Cerebellar nuclear complex (tissue), 1 donor: ENCODE data around the gene WFDC8.

Source experiments
- DNase-seq, 2 experiments: peaks; one replicate each; lab custom pipeline; 2025; lab: John Stamatoyannopoulos, UW

The WFDC8 gene

DNA sequence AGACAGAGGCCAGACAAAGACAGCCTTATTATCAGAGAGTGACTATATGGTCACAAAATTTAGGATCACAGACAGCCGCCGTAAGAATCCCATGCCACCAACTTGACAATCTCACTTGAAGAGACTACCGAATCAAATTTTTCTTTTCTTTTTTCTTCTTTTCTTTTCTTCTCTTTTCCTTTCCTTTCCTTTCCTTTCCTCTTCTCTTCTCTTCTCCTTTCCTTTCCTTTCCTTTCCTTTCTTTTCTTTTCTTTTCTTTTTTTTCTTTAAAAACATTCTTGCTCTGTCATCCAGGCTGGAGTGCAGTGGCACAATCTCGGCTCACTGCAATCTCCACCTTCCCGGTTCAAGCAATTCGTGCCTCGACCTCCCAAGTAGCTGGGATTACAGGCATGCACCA, 30.7 kb downstream of the WFDC8 start:
- no peak for DNase-seq

DNA sequence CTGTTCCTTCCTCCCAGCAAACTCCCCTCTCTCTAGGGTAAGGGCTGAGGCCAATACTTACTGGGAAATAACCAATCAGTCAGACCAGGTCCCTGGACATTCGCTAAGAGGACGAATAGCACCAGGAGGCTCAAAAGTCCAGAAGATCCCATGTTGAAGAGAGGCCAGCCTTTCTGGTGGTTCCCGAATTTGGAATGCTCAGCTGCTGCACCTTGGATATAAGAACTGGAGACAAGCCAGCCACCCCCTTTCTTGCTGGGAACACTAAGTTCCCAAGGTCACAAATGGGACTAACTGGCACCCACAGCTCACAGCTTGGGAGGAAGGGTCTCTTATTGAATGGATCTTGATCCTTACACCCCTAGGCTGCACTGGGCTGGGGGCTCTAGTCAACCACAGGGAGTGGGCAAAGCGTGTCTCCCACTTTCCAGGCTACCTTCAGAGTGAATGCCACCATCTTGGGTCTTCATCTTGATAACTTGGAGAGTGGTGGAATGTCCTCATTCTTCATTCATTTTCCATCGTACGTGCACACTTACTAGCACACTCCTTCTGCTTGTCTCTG, 31.8 kb downstream of the WFDC8 start, which contains the start of gene EPPIN:
Gene EPPIN, minus strand, starts transcription at position 196 of the 565 bp plus-strand sequence. Its CDS starts 44 bp downstream, at position 152.
- no peak for DNase-seq

DNA sequence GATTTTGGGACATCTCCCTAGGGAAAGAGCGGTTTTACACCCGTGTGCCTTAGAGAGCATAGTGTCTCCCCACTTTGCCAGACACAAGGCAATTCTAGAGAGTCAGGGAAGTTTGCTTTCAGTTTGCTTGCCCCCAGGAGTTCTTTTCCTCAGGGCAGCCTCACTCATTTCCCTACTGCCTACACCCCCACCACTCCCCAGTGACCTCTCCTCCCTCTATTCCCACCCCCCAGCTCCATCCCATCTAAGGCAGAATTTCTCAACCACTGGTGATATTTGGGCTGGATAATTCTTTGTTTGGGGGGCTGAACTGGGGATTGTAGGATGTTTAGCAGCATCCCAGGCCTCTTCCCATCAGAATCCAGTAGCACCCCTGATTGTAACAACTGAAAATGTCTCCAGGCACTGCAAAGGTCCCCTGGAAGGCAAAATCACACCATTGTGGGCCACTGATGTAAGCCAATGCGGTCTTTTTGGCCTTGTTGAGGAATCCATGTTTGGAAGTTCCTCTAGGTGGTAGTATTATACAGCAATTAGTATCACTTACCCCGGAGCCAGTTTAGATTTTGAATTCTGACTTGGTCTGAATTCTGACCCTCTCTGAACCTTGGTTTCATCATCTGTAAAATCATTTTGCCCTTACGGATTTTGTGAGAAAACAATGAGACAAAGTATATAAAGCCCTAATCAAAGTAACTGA, 33.2 kb downstream of the WFDC8 start:
- DNase-seq: no peak

DNA sequence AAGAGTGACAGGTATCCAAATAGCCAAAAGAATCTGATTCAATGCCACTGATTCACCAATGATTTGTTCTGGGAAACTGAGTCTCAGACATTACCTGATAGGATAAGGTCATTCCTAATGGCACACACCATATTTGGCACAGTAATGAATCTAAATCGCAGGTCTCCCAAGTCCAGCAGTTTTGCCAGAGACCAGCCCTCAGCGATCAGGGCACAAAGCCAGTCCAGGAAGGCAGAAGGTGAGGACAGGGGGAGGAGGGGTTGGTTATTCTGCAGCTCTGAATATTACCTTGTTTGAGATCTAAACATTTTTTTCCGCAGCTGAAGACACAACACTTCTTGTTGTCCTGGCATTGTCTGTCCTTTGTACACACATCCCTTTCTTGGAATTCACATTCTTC, 33.7 kb downstream of the WFDC8 start:
- no peak for DNase-seq

DNA sequence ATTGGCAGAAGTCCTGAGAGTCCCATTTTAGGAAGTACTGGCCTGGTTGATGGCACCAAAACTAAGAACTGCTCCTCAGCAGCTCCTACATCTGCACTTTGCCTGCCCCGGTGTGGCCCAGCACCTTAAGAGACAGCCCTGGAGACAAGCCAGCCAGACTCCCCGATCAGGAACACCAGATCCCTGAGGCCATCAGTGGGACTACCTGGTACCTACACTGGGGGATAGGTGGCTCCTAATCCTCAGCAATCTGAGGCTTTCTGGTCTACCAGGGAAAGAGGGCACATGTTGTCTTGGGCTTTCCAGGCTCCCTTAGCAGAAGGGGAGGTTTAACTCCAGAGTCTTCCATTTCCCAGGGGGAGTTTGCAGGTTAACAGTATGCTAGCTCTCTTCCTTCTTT, 39.7 kb downstream of the WFDC8 start, which contains the start of gene WFDC6:
Gene WFDC6, minus strand, starts transcription at position 101 of the 400 bp plus-strand sequence. Its CDS starts 75 bp downstream, at position 26.
- DNase-seq: no peak

DNA sequence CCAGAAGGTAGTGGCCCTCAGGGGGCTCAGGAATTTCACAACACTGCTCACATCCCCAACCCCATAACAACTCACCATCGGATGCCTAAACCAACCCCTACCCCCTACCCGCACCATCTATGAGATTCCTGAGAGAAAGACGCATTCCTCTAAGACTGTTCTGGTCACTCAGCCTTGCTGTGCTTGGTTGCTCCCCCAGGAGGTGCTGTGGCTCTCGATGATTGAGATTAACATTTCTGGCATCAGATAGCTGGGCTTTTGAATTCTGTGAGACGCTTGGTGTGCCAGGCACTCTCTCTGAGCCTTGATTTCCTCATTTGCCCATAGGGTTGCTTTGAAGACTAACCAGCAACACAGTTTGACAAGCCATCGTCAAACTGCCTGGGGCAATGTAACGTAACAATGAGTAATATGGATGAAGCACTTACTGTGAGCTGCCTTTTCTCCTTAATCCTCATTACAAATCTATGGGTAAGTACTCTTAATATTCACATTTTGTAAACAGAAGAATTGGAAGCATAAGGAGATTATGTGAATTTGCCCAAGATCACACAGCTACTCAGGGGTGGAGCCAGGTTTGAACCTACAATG, 40.8 kb downstream of the WFDC8 start:
- DNase-seq: no peak

DNA sequence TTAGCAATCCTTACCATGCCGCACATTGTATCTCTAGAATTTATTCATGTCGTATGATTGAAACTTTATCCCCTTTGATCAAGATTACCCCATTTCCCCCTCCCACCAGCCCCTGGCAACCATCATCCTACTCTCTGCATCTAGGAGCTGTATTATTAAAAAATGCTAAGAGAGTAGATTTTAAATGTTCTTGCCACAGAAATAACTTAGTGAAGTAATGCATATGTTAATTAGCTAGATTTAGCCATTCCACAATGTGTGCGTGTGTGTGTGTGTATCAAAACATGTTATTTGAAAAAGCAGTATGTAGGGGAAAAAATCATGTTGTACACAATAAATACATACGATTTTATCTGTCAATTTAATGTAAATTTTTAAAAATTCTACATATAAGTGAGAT, 51.8 kb downstream of the WFDC8 start:
- DNase-seq: no peak

DNA sequence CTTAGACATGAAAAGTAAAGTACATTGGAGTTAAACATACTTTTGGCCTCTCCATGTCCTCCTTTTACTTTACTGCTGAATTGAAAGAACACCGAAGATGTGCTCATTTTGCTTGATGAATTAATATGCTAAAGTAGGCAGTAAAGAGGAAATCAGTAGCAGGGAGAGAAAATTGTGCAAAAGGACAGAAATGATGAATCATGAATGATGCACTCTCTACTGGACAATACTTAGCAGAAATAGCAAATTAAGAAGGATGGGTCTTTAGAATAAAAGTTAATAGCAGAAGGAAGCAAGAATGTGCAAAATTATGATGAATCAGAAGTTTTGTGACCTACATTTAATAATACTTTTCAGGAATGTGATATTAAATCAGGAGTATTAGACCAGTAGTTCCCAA, 55.3 kb downstream of the WFDC8 start:
- no peak for DNase-seq

DNA sequence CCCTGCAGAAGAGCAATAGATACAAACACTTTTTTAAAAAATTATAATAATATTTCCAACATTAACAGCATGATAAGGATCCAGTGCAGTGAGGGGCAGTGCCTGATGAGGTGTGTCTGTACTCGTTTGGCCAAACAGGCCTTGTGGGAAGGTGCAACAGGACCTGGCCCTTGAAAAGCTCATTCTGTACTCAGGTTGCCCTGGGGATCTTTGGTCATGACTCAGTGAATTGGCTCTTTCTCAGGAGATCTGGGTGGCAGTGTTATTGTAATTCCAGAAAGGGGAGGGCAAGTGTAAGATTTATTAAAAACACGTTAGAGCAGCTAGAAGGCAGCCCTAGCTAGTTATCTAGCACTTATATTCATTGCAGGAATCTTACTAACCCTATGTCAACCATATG, 60.8 kb downstream of the WFDC8 start:
- no peak for DNase-seq

DNA sequence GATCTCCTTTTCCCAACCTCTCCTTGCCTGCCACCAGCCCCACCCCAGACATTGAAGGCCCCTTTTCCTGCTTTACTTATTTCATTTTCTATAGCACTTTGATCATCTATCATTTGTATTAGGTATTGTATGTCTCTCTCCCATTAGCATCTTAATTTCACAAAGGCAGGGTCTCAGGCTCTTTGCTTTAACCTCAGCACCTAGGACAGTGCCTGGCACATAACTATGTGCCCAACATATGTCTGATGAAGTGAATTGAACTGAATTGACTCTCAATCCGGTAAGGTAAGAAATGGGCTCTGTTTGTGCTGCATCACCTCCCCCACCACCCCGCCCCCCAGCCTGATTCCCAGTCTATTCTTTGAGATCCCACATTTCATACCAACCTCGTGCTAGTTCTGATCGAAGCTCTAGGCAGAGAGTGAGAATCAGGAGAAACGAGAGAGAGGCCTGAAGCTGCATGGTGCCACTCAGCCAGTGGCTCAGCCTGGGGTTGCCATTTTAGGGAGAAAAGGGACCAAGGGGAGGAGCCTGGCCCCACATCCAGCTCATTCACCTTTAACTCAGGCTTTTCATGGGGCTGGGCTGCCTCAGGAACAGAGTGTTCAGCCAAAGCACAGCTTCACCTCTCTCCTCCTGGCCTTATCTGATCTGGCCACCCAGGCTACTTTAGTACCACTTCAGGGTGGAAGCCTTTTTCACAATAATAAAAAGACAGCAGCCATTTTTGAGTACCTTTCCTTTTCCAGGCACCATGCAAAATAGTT, 63.8 kb downstream of the WFDC8 start, which contains the start of gene SPINT3:
Gene SPINT3, minus strand, starts transcription at position 476 of the 767 bp plus-strand sequence. Its CDS starts 14 bp downstream, at position 462.
- DNase-seq: no peak

DNA sequence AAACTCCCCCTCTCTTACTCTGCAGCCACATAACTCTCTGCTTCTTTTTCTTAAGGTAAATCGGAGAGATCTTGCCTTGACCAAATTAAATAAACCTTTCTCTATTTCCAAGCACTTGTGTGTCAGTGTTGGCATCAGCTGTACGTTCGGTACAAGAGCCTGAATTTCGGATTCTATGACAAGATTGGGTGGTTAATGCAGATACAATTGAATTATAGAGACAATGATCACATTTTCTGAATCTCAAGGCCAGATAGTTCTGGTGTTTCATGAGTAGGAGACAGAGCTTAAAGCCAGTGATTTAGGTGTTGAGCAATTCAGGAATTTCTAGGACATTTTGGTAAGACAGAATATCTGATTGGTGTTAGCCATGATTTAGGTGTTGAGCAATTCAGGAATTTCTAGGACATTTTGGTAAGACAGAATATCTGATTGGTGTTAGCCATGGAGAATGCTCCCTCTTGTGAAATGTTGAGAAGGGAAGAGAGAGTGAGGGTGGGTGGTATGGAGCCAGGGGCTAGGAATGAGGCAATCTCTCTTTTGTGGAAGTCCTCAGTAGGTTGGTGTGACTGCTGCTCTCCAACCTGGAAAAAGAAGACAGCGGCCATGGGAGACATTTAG, 68.7 kb downstream of the WFDC8 start:
- no peak for DNase-seq

DNA sequence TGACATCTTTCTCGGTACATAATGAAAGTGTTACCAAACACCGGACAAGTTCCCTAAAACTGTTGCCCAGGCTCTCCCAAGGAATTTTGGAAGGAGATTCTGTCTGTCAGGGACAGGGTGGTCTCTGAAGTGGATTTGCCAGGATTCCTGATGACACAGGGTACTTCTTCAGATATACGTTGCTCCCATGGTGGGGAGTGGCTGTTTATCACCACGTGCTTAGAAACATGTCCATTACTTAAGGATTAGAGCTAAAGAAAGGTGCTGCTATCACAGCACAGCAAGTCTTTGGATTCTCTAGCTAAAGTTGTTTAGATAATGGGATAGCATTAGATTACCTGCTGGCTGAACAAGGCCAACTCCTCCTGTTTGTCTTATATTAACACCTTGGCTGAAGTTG, 70.0 kb downstream of the WFDC8 start:
- DNase-seq: no peak

DNA sequence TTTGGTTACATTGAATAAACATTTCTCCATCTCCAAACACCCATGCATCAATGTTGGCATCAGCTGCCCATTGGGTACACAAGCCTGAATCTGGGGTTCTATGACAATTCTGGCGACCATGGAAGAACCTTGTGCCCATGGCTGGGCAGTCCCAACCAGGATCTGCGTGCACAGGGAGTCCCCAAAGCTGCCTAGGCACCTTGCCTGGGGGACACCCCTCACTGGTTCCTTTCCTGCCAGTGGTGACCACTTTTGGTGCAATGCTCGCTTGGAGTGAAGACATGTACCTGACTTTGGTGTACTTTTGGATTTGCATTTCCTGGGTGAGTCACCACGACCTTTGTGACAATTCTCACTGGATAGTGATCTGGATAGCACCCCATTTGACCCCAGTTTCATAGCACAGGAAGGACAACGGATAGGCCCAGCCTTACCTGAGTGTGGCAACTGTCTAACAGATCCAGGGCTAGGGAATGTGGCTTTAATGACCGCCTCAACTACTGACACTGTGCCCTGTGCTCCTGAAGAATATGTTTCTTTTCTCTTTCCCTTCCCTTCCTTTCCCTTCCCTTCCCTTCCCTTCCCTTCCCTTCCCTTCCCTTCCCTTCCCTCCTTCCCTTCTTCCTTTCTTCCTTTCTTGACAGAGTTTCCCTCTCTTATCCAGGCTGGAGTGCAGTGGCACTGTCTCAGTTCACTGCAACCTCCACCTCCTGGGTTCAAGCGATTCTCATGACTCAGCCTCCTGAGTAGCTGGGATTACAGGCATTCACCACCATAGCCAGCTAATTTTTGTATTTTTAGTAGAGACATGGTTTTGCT, 70.8 kb downstream of the WFDC8 start:
- no peak for DNase-seq

DNA sequence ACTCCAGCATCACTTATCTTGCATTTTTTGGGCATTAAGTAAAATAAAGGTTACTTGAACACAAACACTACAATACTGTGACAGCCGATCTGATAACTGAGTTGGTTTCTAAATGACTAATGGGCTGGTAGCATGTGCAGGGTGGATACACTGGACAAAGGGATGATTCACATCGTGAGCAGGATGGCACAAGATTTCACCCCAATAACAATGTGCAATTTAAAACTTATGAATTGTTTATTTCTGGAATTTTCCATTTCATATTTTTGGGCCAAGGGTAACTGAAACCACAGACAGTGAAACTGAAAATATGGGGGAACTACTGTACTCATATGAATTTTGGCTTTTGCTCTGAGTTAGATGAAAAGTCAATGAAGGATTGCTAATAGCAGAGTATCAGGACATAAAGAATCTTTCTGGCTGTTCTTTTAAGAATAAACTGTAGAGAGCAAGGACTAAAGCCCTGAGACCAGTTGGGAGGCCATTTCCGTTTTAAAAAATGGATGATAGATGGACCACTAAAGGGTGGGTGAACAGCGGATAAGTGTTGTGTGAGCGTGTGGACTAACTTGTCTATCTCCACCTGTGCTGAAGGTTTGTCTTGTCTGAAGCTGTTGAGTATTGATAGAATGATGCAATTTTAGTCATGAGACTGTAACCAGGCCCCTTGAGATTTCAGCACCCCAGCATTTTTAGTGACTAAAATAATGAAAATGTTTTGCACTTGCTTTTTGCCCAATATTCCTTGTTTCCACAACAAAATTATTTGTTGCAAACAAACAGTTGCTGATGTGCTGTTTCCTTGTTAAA, 71.9 kb downstream of the WFDC8 start:
- DNase-seq: no peak

DNA sequence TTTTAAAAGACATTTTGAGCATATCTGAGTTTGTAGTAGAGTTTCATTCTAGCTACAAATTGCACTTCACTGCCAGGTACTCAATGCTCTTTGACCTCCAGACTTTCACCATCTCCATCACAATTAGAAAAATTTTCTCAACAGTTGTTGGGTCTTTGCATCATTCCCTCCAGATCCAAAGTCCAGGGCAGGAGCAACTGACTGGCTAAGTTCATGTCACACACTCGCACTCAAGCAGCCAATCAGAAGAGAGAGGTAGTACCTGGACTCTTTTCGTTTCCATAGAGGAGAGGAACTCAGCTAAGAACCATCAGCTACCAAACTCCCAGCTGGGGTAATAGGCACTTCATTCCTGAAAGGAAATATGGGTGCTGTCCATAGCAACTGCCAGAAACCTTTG, 72.7 kb downstream of the WFDC8 start:
- DNase-seq: no peak

DNA sequence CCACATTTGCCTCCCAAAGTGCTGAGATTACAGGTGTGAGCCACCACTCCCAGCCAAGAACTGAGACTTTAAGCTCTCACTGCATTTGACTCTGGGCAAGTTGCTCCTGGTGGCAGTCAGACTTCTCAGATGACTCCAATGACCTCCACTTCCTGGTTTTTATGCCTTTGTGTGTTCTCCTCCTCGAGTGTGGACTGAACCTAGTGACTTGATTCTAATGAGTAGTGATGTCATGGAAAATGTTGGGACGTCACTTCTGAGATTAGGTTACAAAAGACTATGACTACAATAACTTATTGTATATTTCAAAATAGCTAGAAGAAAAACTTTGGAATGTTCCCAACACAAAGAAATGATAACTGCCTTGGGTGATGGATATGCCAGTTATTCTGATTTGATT, 75.7 kb downstream of the WFDC8 start:
- no peak for DNase-seq

DNA sequence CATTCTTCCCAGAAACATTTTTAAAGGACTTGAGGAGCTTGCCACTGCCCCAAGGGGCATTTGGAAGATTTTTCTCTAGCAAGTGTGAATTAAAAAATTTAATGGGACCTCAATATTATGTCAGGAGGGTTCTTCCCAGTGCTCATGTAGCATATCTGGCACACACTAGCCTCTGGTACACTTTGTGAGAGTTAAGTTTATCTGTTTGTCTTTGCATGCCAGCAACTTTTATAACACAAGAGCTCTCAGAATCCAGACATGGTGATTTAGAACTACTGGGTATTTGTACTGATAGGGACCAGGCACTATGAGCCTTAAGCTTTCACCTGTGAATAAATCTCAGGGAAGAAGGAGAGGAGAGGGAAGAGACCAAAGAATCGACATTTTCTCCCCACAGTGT, 76.5 kb downstream of the WFDC8 start:
- DNase-seq: no peak
